Measurements from ENCODE around the gene SARS1. TPM values are rescaled to one million over a fixed set of nuclear protein-coding genes. Genes with fewer than 3 reads are reported as not detected.

Gene SARS1
- total and polyA plus RNA-seq, 2 of the 13 experiments (the other 11 are each of a cell fraction or from before 2014, with no cell fraction given): 103 to 134 TPM

DNA sequence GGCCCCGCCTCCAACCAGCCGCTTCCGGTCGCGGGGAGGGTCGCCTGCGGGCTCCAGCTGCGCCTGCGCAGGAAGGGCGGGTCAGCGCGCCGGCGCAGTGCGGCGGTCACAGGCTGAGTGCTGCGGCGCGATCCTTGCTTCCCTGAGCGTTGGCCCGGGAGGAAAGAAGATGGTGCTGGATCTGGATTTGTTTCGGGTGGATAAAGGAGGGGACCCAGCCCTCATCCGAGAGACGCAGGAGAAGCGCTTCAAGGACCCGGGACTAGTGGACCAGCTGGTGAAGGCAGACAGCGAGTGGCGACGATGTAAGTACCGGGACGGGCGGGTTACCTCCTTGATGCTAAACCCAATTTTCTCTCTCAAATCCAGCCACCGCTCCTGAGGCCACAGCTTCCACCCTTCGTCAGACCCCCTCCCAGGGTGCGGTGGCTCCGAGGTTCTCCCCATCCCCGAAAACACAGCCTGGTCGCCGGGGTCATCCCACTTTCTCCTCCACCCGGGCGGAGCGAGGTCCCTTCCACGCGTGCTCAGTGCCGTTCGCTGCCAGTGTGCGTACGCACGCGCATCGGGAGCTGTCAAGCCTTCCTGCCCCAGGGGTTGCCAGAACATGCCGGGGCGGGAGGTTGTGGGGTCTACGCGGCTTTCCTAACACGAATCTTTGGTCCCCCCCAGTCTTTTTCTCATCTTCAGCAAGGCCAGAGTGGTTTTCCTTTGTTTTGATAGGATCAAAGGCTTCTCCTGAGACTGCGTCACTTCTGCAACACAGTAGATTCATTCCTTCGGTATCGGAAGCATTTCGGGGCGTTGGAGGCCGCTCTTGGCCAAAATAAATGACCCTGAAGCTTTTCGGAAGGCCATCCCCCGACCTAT is at the start of gene SARS1 (continued):
- TF ChIP-seq ZNF260 (CRISPR knock-in tag; IDR thresholded peaks at IDR 0.05; ENCODE audit: borderline replicate concordance, low read depth) (no peak), ISX (CRISPR knock-in tag; conservative IDR thresholded peaks at IDR 0.05) (no peak), ZNF333 (CRISPR knock-in tag; IDR thresholded peaks at IDR 0.05; ENCODE audit: borderline replicate concordance) (no peak), KLF13 (CRISPR knock-in tag; IDR thresholded peaks at IDR 0.05) (no peak), RXRB (CRISPR knock-in tag; IDR thresholded peaks at IDR 0.05; ENCODE audit: borderline replicate concordance) (no peak), RARA (CRISPR knock-in tag; IDR thresholded peaks at IDR 0.05) (no peak), PITX1 (CRISPR knock-in tag; IDR thresholded peaks at IDR 0.05) (0 out of 2 replicates have a peak, but pooled peaks have one; percentile 10), SAP130 (CRISPR knock-in tag; IDR thresholded peaks at IDR 0.05; ENCODE audit: low read depth) (peak; percentile 72), KDM5B (CRISPR knock-in tag; IDR thresholded peaks at IDR 0.05; ENCODE audit: borderline replicate concordance) (no peak; the same call in 1 of the 2 replicates), ZNF24 (IDR thresholded peaks at IDR 0.05) (no peak), ZSCAN31 (CRISPR knock-in tag; IDR thresholded peaks at IDR 0.05; ENCODE audit: low read depth) (no peak), PHF21A (CRISPR knock-in tag; IDR thresholded peaks at IDR 0.05) (no peak)
- TF ChIP-seq, protein P1, sequence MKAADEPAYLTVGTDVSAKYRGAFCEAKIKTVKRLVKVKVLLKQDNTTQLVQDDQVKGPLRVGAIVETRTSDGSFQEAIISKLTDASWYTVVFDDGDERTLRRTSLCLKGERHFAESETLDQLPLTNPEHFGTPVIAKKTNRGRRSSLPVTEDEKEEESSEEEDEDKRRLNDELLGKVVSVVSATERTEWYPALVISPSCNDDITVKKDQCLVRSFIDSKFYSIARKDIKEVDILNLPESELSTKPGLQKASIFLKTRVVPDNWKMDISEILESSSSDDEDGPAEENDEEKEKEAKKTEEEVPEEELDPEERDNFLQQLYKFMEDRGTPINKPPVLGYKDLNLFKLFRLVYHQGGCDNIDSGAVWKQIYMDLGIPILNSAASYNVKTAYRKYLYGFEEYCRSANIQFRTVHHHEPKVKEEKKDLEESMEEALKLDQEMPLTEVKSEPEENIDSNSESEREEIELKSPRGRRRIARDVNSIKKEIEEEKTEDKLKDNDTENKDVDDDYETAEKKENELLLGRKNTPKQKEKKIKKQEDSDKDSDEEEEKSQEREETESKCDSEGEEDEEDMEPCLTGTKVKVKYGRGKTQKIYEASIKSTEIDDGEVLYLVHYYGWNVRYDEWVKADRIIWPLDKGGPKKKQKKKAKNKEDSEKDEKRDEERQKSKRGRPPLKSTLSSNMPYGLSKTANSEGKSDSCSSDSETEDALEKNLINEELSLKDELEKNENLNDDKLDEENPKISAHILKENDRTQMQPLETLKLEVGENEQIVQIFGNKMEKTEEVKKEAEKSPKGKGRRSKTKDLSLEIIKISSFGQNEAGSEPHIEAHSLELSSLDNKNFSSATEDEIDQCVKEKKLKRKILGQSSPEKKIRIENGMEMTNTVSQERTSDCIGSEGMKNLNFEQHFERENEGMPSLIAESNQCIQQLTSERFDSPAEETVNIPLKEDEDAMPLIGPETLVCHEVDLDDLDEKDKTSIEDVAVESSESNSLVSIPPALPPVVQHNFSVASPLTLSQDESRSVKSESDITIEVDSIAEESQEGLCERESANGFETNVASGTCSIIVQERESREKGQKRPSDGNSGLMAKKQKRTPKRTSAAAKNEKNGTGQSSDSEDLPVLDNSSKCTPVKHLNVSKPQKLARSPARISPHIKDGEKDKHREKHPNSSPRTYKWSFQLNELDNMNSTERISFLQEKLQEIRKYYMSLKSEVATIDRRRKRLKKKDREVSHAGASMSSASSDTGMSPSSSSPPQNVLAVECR (CRISPR knock-in tag; IDR thresholded peaks at IDR 0.05; ENCODE audit: borderline replicate concordance): peak; percentile 68; the same call in 1 of the 2 replicates
- TF ChIP-seq, protein P2, sequence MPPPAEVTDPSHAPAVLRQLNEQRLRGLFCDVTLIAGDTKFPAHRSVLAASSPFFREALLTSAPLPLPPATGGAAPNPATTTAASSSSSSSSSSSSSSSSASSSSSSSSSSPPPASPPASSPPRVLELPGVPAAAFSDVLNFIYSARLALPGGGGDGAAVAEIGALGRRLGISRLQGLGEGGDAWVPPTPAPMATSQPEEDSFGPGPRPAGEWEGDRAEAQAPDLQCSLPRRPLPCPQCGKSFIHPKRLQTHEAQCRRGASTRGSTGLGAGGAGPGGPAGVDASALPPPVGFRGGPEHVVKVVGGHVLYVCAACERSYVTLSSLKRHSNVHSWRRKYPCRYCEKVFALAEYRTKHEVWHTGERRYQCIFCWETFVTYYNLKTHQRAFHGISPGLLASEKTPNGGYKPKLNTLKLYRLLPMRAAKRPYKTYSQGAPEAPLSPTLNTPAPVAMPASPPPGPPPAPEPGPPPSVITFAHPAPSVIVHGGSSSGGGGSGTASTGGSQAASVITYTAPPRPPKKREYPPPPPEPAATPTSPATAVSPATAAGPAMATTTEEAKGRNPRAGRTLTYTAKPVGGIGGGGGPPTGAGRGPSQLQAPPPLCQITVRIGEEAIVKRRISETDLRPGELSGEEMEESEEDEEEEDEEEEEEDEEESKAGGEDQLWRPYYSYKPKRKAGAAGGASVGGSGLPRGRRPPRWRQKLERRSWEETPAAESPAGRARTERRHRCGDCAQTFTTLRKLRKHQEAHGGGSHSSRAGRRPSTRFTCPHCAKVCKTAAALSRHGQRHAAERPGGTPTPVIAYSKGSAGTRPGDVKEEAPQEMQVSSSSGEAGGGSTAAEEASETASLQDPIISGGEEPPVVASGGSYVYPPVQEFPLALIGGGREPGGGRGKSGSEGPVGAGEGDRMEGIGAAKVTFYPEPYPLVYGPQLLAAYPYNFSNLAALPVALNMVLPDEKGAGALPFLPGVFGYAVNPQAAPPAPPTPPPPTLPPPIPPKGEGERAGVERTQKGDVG (CRISPR knock-in tag; IDR thresholded peaks at IDR 0.05; ENCODE audit: borderline replicate concordance): no peak
- TF ChIP-seq, protein P3, sequence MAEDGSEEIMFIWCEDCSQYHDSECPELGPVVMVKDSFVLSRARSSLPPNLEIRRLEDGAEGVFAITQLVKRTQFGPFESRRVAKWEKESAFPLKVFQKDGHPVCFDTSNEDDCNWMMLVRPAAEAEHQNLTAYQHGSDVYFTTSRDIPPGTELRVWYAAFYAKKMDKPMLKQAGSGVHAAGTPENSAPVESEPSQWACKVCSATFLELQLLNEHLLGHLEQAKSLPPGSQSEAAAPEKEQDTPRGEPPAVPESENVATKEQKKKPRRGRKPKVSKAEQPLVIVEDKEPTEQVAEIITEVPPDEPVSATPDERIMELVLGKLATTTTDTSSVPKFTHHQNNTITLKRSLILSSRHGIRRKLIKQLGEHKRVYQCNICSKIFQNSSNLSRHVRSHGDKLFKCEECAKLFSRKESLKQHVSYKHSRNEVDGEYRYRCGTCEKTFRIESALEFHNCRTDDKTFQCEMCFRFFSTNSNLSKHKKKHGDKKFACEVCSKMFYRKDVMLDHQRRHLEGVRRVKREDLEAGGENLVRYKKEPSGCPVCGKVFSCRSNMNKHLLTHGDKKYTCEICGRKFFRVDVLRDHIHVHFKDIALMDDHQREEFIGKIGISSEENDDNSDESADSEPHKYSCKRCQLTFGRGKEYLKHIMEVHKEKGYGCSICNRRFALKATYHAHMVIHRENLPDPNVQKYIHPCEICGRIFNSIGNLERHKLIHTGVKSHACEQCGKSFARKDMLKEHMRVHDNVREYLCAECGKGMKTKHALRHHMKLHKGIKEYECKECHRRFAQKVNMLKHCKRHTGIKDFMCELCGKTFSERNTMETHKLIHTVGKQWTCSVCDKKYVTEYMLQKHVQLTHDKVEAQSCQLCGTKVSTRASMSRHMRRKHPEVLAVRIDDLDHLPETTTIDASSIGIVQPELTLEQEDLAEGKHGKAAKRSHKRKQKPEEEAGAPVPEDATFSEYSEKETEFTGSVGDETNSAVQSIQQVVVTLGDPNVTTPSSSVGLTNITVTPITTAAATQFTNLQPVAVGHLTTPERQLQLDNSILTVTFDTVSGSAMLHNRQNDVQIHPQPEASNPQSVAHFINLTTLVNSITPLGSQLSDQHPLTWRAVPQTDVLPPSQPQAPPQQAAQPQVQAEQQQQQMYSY (CRISPR knock-in tag; IDR thresholded peaks at IDR 0.05): peak; percentile 39; the same call in 1 of the 2 replicates
- TF ChIP-seq, protein P4, sequence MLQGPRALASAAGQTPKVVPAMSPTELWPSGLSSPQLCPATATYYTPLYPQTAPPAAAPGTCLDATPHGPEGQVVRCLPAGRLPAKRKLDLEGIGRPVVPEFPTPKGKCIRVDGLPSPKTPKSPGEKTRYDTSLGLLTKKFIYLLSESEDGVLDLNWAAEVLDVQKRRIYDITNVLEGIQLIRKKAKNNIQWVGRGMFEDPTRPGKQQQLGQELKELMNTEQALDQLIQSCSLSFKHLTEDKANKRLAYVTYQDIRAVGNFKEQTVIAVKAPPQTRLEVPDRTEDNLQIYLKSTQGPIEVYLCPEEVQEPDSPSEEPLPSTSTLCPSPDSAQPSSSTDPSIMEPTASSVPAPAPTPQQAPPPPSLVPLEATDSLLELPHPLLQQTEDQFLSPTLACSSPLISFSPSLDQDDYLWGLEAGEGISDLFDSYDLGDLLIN (CRISPR knock-in tag; IDR thresholded peaks at IDR 0.05; ENCODE audit: borderline replicate concordance): no peak

Measured in HepG2 (cell line).